Epidermal melanocyte (primary cell): Measurements from ENCODE around the gene PLA2G6.

Experiments used
- DNase-seq: peaks from one replicate; pipeline ENCODE4 v3.0.0; 2011; ENCODE audit warnings: low spot score; ENCODE audit not compliant: insufficient read length

Gene PLA2G6

DNA sequence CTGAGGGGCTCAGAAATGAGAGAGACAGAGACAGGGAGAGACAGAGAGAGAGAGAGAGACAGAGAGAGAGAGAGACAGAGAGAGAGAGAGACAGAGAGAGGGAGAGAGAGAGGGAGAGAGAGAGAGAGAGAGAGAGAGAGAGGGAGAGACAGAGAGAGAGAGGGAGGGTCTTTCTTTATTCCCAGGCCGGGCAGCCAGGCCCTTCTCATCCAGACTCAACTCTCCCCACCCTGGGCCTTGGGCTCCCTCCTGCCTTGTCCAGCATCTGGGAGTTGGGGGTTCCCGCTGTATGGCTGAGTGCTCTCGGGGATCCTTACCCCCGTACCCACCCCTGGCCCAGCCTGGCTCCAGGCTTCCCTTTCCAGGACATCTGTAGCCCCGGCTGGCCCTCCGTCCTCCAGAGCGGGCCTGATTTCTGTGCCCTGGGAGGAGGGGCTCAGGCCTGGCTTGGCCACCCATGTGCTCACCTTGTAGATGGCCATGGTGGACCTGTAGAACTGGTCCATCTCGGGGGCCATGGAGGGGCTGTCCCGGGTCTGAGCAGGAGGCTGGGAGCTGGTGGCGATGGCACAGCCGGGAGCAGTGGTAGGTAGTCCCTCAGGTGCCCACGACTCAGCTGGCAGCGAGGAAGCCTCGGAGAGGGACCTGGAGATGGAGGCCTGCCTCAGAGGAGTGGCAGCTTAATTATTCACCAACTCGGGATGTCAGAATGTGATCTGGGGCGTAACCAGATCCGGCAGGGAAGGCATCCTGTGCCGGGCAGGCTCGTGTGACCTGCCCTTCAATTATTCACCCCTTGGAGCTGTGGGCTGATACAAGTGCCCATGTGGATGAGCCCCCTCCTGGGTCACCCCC is 71.4 kb downstream of the PLA2G6 start, which contains the start of gene BAIAP2L2:
Gene BAIAP2L2, minus strand, starts transcription at position 677 of the 855 bp plus-strand sequence. Its CDS starts 159 bp downstream, at position 518.
- DNase-seq = no peak

DNA sequence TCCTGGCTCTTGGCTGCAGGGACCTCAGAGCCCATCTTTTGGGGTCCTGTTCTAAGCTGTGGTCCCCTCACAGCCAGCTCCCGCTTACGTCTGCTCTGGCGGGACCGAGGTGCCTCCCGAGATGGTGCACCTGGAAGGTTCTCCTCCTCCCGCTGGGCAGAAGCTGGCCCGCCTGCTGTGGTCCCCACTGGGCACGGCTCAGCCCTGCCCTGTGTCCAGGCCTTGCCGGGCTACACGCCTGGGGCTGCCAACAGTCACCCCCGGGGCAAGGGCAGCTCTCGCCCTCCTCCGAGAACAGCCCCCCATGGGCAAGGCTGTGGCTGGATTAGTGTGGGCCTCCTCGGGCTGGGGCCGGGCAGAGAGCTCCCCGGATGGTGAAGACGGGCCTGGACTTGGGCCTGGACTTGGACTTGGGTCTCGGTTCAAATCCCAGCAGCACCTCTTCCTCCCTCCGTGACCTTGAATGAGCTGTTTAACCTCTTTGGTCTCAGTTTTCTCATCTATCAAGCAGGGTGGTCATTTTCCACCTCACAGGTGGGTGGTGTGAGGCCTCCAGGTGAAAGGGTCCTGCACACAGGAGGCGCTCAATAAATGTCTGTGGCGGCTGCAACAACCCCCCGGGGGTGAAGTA is 72.1 kb downstream of the PLA2G6 start:
- DNase-seq = no peak

DNA sequence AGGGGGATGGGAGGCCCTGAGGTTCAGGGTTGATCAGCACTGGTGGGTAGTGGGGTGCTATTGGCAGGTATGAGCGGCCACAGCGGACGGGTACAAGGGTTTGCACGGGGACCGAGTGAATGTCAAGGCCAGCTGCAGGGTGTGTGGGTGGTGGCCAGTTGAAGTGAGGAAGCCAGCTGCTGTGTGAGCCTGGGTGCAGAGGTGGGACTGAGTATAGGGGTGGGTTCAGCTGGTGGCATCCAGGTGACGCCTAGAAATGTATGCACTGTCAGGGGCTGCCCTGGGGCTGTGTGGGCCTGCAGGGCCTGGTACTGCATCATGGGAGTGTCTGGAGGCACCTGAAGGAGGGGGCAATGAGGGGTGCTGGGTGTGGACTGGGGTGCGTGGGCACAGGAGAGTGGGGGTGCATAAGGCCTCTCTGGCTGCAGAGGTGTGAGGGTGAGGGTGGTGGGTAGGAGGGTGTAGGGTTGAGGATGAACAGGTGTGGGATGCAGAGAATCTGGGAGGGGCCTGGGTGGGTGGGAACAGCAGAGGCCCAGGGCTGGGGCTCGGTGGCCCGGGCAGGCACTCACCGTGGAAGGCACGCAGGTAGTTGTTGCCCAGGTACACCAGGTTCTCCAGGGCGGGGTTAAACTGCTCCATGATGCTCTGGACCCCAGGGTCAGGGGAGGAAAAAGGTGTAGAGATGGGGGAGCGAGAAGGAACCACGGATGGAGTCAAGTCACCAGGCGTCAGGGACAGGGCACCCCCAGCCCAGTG is 72.9 kb downstream of the PLA2G6 start:
- DNase-seq = no peak

DNA sequence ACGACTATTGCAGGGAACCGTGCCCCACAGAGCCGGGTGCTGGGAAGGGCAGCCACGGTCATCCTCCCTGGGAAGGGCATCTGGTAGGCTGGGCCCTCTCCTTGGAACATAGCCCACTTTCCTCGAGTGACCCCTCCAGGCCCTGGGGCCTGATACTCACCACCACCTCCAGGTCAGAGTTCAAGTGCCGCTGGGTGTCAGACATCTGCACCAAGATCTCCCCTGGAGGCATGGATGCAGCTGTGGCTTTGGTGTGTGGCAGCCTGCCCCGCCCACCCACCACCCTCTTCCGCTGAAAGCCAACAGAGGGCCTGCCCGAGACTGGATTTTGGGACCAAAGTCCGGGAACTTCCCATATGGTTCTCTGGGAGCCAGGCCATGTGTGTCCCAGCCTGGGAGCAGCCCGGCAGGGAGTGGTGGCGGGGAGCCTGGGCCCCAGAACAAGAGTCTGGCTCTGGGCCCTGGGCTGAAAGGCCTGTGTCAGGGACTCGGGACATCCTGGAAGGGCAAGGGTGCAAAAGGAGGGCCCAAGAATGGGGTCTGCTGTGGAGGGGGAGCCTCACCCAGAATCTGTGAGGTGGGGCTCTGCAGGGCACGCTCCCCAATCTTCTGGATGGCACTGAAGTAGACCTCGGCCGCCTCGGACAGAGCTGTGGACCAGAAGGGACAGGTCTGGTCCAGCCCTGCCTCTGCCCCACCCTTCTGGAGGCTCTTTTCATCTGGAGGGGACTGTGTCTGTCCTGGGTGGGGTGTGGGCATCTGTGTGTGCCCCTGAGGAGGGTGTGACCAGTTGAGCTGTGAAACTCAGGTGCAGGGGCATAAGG is 73.7 kb downstream of the PLA2G6 start:
- DNase-seq = no peak

DNA sequence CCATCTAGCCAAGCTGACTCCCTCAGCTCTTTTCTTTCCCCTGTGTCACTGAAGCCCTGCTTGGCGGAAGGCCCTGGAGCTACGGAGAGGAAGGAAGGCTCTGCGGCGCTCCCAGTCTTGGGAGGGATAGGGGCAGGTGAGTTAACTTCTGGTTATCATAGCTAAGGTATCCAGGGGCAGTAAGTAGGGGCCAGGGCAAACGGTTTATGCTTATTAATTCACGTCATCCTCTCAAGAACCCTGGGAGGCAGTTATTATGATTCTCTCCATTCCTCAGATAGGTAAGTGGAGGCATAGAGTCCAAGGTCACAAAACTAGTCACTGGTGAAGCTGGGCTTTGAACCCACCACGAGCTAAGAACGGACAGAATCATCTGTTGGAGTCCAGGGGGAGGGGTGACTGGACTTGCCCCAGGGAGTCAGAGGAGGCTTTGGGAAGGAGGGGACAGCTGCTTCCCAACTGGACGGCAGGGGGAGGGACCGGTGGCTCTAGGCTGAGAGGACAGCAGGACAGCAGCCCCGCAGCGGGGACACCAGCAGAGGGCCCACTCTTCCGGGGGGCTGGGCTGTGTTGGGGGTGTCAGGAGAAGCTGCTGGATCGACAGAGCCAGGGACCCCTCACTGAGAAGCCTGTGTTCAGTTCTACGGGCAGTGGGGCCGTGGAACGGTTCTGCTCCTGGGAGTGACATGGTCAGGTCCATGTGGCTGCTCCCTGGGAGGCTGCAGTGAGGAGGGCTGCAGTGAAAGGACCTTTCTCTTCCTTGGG is 74.6 kb downstream of the PLA2G6 start:
- DNase-seq = no peak

DNA sequence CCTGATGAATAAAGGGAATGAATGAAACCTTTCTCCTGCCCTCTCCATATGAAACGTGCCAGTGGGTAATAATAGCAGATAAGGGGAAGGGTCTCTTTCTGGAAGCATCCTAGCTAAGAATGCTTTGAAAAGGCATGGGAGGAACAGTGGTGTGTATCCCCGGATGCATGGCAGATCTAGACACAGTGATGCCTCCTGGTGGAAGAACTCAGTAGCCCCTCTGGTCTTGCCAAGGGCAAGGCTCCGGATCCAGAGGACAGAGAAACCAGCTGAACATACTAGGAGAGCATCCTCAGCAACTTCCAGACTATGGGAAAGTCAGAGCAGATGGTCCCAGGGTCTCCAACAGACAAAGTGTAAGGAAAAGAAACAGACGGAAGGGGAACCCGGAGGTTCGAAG is 77.5 kb downstream of the PLA2G6 start:
- no peak for DNase-seq

DNA sequence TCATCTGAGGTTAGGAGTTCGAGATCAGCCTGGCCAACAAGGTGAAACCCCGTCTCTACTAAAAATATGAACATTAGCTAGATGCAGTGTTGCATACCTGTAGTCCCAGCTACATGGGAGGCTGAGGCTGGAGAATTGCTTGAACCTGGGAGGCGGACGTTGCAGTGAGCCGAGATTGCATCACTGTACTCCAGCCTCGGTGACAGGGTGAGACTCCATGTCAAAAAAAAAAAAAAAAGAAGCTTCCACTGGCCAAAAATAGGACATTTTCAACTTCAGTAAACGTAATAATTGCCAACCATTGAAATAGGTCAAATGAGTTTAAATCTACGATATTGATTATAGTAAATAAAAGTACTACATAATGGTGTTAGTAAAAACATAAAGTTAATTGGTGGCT is 78.0 kb downstream of the PLA2G6 start:
- DNase-seq = no peak

DNA sequence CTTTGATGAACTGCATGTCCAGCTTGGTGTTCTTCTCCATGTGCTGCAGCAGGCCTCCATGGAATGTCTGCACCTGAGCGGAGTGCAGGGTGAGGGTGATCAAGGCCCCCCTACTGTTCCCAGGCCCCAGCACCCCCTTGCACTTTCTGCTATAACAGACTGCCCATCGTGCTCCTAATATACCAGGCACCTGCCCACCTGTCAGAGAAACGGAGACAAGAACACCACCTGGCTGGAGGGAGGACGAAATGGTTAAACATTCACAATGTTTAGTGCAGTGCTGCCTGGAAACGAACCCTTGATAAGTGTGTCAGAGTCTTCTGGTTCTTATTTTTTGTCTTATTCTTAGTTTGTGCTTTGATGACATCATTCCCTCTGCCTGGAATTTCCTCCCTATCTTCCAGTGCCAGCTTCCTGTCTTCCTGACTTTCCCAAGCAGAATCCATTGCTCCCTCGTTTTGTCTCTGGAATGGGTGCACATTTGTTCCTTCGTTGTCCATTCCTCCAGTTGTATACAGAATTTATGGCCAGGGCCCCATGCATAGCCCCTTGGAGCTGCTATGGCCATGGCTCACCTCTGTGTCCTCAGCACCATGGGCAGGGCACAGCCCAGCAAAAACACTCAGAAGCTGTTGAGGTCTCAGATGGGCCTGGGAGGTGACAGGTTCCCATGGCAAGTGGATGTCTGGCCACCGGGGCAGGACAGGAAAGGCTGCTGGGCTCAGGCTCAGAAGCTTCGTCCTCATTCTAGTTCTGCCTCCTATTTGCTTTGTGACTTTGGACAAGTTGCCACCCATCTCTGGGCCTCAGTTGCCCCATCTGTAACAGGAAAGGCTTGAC is 83.0 kb downstream of the PLA2G6 start:
- DNase-seq = no peak

DNA sequence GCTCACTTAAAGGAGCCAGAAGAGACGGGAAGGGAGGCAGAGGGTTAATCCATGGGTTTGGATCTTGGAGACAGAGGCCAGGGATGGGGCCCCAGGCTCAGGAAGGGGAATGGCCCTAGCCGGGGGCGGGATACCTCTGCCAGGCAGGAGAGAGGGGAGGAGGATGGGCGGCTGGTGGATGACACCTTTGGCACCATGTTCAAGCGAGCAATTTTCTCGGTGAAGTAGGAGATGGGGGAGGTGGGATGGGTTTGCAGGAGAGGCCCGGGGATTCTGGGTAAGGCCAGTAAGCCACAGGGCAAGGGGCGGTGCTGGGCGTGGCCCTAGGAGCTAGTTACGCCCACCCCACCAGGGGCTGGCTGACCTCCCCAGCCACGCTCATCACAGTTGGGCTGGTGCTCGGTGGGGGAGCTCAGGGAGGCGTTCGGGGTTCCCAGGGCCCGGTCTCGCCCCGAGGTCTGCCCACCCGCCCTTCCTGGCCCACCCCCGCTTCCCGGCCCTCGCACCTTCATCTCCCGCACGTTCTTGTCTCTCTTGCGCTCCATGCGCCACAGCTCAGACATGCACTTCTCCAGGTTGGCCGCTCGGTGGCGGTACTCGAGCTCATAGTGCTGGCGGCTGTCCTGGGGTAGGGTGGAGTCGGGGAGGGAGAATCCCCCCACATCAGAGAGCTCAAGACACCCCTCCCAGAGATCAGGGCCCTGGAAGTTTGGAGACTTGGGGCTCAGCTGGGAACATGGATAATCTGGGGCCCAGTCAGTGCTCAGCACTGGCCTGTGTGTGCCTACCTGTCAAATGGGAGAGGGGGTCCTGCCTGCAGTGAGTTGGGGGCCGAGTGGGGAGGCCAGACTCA is 83.8 kb downstream of the PLA2G6 start:
- DNase-seq = no peak

DNA sequence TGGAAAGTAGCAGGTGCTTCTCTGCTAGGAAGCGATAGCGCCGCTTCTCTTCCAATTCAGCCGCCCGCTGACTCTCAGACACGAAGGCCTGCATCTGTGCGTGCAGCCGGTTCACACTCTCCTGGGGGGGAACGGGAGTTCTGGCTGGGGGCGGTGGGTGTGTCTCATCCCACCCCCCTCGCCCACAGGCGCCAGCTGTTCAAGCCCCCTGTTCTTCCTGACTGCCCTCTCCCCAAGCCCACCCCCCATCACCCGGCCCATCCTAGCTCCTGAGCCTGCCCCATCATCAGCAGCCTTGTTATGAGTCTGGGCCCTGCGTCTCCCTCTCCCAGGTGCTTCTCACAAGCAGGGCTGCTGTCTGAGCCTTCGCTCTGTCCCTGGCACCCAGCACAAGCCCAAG is 84.6 kb downstream of the PLA2G6 start:
- no peak for DNase-seq

DNA sequence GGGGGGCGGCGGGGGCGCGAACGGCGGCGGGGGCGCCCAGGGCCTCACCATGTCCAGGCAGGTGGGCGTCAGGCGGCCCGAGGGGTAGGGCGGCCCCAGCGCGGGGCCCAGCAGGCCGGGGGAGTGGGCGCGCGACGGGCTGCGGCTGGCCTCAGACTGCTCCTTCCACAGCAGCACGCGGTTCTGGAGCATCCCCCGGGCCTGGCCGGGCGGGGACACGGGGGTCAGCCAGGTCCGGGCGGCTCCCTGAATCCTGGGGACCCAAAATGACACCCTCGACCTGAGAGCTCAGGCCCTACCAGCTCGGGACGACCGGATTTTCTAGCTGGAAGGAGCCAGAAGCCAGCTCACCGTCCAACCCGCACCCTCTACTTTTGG is 92.2 kb downstream of the PLA2G6 start:
- no peak for DNase-seq

DNA sequence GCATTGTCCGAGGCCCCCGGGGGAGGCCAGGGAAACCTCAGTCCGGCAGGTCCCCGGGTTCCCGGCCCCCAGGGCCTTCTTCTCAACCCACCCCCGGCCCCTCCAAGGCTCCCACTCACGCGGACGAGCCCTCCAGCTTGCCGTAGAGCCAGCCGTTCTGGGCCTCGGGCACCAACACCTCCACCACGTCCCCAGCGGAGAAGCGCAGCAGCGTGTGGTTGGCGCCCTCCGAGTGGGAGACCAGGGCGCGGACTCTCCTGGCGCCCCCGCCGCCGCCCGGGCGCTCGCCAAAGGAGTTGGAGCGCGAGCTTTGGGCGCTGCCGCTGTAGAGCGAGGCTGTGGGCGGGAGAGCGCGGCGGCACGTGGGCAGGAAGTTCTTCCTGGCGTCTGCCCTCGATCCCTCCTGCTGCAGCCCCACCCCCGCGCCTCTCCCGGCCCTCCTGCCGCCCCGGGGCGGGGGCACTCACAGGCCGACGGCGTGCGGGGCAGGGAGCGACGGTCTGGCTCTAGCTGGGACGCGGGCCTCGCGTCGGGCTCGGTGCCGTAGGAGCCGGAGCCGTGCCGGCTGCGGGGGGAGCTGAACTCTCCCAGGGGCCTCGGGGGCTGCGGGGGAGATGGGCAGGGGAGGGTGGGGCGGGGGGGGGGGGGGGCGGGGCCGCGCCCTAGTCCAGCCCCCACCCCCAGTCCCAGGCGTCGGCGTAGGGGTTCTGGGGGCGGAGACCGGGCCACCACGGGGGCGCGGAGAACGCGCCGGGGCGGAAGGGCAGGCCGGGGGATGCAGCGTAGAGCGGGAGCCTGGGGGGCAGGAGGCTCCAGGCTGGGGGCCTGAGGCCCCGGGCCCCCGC is 92.8 kb downstream of the PLA2G6 start:
- DNase-seq = no peak

DNA sequence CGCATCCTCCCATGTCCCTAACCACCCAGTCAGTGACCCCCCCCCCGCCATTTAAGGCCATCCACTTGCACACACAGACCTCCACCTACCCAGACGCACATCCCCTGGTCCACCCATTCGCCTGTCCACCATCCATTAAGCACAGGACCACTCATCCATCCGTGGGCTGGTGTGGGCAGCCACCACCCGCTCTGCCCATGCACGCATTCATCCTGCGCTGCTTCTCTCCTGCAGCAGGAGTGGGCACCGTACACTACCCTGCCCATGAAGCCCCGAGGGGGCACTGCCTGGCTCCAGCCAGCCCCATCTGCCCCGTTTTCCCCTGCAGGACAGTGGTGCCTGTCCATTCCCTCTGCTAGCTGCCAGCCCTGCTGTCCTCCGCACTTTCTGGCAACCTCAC is 93.8 kb downstream of the PLA2G6 start:
- no peak for DNase-seq

DNA sequence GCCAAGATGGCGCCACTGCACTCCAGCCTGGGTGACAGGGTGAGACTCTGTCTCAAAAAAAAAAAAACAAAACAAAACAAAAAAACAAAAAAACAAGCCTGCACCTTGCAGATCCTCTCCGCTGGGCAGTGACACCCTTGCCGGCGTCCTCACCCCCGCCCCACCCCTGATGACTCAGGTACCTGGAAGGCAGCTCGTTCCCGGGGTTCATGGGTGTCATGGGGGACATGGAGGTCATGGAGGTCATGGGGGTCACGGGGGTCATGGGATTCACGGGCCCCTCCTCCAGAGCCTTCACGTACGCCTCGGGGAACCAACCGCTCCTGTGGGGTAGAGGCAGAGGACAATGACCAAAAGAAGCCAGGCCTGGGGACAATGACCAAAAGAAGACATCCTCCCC is 94.7 kb downstream of the PLA2G6 start:
- no peak for DNase-seq

DNA sequence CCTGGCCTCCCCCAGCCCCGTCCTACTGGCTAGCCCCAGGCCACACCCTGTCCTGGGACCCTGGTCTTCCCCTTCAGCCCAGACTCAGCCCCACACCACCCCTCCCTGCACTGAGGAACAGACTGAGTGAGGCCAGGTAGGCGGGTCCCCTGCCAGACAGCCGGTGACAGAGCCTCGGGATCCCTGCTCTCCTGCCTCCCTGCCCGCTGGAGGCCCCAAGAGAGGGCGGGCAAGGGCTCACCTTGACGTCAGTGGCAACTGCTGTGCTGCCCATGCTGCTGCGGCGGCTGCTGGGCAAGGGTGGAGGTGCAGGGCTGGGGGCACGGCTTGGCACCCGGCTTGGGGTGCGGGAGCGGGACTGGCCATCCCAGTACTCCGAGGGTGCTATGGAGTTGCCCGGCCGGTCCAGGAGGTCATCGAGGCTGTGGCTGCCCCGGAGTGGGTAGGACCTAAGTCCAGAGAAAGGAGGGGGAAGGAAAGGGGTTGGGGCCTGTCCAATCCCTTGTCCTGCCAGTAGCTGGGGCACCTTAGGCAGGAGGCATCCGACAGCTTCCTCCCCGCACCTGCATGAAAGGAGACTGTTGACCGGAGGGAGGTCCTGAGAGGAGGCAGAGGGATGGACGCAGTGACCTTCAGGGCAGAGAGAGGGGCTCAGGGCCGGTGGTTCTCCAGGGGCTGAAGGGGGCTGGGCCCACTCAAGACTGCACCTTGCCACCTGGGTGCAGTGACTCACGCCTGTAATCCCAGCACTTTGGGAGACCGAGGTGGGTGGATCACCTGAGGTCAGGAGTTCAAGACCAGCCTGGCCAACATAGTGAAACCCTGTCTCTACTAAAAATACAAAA is 95.4 kb downstream of the PLA2G6 start:
- DNase-seq = no peak

DNA sequence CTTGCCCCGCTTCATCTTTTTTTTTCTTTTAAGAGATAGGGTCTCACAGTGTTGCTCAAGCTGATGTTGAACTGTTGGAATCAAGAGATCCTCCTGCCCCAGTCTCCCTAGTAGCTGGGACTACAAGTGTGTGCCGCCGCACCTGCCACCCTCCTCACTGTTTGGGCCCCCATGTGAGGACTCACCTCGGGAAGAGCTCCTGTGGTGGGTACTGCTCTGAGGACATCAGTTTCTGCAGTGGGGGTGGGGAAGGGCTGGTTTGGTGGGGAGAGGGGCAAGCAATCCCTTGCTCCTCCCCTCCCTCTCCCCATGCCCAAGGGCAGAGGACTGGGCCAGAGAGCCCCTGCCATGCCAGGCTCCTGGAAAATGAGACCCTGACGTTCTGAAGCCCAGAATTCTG is 96.1 kb downstream of the PLA2G6 start:
- DNase-seq = no peak

DNA sequence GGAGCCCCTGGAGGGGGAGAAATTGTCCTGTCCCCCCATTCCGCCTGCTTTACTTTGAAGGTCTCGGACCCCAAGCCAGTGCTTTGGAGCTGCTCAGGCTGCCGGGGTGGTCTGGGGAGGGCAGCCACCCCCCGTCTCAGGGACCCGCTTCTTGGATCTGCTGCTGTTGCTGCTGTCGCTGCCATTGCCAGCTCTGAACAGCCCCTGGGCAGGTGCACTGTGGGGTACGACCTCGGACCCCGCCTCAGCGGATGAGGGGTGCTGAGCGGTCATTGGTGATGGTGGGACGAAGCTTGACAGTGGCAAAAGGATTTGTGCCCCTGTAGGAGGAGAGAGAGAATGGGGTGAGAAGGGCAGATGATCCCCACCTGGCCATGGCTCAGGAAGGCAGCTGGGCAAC is 96.6 kb downstream of the PLA2G6 start:
- no peak for DNase-seq
